ENCODE measurements around the gene VASH2. TPM values are rescaled to one million over a fixed set of nuclear protein-coding genes. Genes with fewer than 3 reads are reported as not detected.

The VASH2 gene
- total RNA-seq, 4 donors from 2014 or later, result 0.85 to 1.7 (median 1.1) TPM; not detected in 1

DNA sequence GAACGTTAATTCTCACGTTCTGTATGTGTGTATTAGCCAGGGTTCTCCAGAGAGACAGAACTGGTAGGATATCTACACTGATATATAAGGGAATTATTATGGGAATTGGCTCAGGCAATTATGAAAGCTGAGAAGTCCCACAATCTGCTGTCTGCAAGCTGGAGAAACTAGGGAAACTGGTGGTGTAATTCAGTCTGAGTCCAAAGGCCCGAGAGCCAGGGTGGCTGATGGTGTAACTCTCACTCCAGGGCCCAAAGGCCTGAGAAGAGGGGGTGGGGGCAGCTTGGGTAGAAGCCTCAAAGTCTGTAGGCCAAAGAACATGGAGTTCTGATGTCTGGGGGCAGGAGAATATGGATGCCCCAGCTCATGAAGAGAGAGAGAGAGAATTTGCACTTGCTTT is 13.3 kb upstream of the VASH2 start:
- Histone ChIP-seq H3K27ac (no peak overlapping the region), H3K9me3 (no peaks in the 10 kb centered on the region), H3K4me3 (no peak overlapping the region), H3K4me1 (no peaks in the 10 kb centered on the region), H3K36me3 (no peaks in the 10 kb centered on the region), H3K27me3 (no peaks in the 10 kb centered on the region)
- TF ChIP-seq, protein P1, sequence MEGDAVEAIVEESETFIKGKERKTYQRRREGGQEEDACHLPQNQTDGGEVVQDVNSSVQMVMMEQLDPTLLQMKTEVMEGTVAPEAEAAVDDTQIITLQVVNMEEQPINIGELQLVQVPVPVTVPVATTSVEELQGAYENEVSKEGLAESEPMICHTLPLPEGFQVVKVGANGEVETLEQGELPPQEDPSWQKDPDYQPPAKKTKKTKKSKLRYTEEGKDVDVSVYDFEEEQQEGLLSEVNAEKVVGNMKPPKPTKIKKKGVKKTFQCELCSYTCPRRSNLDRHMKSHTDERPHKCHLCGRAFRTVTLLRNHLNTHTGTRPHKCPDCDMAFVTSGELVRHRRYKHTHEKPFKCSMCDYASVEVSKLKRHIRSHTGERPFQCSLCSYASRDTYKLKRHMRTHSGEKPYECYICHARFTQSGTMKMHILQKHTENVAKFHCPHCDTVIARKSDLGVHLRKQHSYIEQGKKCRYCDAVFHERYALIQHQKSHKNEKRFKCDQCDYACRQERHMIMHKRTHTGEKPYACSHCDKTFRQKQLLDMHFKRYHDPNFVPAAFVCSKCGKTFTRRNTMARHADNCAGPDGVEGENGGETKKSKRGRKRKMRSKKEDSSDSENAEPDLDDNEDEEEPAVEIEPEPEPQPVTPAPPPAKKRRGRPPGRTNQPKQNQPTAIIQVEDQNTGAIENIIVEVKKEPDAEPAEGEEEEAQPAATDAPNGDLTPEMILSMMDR (IDR thresholded peaks at IDR 0.05), result no peak
- no peak for DNase-seq

DNA sequence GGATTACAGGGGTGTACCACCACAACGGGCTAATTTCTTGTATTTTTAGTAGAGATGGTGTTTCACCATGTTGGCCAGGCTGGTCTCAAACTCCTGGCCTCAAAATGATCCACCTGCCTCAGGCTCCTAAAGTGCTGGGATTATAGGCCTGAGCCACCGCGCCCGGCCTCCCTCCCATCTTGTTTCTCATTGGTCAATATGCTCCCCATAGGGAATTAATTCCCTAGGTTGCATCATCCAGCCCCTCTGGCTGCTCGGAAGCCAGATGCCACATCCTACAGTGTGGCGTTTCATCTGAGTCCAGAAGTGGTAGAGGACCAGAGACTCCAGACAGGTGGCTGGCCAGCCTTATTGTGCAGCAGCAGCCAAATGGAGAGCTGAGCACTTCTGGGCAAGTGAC is 11.5 kb upstream of the VASH2 start:
- Histone ChIP-seq H3K27ac (no peak overlapping the region), H3K4me3 (no peak overlapping the region), H3K4me1 (peaks cover 0 to 2% (median 0%) of the 10 kb centered on the region in 4 donors), H3K27me3 (no peaks in the 10 kb centered on the region), H3K36me3 (no peaks in the 10 kb centered on the region), H3K9me3 (no peaks in the 10 kb centered on the region)
- DNase-seq, result no peak
- TF ChIP-seq, protein P1 (IDR thresholded peaks at IDR 0.05), result no peak
- no peak for TF ChIP-seq POLR2A (IDR thresholded peaks at IDR 0.05)

DNA sequence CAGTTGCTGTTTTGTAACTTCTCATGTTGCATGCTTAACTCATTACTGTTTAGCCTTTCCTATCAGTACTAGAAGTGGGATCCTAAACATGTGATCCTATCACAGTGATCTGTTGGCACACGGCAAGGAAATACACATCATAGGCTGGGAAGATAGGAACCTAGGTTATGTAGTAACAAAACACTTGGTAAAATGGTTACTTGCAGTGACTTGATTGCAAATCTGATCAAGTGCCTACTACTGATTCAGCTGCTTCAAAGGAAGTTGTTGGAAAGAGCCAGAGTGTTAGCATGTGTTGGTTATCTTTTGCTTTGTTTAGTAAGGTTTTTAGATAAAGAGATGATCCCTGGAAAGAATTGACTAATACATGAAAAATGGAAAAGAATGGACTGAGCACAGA is 8.9 kb upstream of the VASH2 start:
- no peak for TF ChIP-seq POLR2A (IDR thresholded peaks at IDR 0.05)
- TF ChIP-seq, protein P1 (IDR thresholded peaks at IDR 0.05), result no peak
- H3K36me3 ChIP-seq, result no peaks in the 10 kb centered on the region
- no peak overlapping the region for H3K27ac ChIP-seq
- no peak overlapping the region for H3K4me3 ChIP-seq
- H3K4me1 ChIP-seq, result peaks cover 0 to 2% (median 0%) of the 10 kb centered on the region in 4 donors
- H3K27me3 ChIP-seq, result no peaks in the 10 kb centered on the region
- no peaks in the 10 kb centered on the region for H3K9me3 ChIP-seq
- no peak for DNase-seq

DNA sequence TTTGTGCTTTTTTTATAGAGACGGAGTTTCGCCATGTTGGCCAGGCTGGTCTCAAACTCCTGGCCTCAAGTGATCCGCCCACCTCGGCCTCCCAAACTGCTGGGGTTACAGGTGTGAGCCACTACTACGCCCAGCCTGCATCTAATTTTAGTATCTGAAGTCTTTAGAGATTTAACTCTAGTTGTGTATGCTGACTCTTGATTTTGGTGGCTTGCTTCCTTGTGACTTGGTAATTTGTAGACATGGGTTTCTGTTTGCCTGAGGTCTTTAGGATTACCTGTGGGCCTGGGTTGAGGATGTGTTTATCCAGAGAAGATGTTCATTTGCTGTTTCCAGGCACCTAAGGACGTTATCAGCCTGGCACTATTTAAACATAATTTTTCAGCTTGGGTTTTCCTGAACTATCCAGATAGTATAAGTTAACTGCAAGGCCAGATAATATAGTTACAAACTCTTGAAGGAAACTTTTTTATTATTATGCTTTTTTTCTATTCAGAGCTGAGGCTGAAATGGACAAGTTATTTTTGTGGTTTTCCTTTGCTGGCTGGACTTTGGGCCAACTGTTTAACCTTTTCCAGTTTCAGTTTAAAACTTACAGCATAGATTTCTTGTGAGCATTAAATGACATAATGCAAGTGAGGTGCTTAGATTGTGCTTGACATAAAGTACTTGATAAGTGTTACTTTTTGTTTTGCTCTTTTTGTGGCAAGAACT is 7.5 kb upstream of the VASH2 start:
- Histone ChIP-seq H3K4me3 (no peak overlapping the region), H3K4me1 (peaks cover 0 to 2% (median 0%) of the 10 kb centered on the region in 4 donors), H3K27ac (no peak overlapping the region), H3K9me3 (no peaks in the 10 kb centered on the region), H3K36me3 (no peaks in the 10 kb centered on the region), H3K27me3 (no peaks in the 10 kb centered on the region)
- TF ChIP-seq POLR2A (IDR thresholded peaks at IDR 0.05), result no peak
- TF ChIP-seq, protein P1 (IDR thresholded peaks at IDR 0.05), result no peak
- DNase-seq, result no peak

DNA sequence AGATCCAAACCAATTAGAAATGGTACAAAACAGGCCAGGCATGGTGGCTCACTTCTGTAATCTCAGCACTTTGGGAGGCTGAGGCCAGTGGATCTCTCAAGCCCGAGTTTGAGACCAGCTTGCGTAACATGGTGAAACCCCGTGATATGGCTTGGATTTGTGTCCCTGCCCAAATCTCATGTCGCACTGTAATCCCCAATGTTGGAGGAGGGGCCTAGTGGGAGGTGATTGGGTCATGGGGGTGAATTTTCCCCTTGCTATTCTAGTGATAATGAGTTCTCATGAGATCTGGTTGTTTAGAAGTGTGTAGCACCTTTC is 7.0 kb upstream of the VASH2 start:
- Histone ChIP-seq H3K27ac (no peak overlapping the region), H3K9me3 (no peaks in the 10 kb centered on the region), H3K36me3 (no peaks in the 10 kb centered on the region), H3K4me3 (no peak overlapping the region), H3K4me1 (peaks cover 0 to 2% (median 0%) of the 10 kb centered on the region in 4 donors), H3K27me3 (no peaks in the 10 kb centered on the region)
- TF ChIP-seq, protein P1 (IDR thresholded peaks at IDR 0.05), result no peak
- TF ChIP-seq POLR2A (IDR thresholded peaks at IDR 0.05), result no peak
- no peak for DNase-seq

Measured in Peyer's patch (tissue), 4 donors.